ENCODE measurements around the gene RCAN2.
A peak's percentile ranks its signal among the peaks of the same experiment; 100 is the strongest.

RCAN2 gene

DNA sequence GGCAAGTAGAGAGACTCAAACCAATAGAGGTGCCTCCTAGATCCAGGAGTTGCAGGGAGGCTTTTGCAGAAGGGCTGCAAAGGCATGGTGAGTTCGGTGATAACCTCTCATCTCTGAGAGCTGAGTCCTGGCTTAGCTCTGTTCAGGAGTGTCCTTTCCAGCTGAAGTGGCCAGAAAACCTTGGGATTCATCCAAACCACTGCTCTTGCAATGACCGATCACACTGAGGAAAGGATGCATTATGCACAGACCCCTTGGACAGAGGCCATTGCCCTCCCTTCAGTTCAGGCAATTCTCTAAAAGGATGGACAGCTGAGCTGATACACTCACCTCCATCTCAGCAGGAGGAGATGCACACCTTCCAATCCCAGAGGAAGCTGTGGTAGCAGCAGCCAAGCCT is 161.7 kb downstream of the RCAN2 start:
- no peak for DNase-seq

GRCh38 chr6:46327779-46328178 is 163.5 kb downstream of the RCAN2 start:
- DNase-seq, result no peak

DNA sequence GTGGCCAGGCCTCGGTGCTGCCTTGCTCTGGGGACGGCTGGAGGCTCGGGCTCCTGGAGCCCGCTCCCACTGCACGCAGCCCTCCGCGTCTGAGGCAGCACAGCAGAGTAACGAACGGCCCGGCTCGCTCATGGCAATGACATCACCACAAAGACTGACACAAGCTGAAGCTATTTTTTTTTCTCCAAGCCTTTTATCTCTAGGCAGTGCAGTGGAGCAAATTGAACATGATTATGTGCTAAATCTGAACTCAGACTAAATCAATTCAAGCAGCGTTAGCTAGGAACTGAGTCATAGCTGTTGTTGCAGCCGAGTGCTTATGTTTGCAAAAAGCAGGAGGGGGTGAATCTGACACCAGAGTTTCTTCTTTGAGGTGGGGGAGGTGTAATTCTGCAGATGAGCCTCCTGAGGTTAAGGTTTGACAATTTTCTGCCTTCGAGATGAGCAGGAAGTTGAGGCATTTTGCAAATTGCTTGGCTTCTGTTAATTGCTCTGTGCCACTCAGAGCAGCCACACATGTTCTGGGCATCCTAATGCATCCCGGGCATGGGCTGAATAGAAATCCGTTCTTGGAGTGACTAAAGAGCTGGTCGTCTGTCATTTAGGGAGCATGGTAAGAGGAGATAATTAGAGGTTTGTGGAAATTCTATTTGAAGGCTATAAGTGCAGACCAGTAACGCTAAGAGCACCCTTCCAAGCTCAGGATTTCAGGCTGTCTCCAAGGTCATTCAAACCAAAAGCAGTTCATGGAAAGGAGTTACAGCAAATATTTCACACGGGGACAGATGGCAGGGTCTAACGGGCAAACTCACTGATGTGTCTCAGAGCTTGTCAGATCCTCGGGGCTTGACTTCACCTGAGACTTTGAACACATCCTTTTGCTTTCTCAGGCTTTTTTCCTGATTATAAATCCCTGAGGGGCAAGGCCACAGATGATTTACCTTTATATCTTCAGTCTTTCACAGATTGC is 165.4 kb downstream of the RCAN2 start:
- DNase-seq, result peak; percentile 79

DNA sequence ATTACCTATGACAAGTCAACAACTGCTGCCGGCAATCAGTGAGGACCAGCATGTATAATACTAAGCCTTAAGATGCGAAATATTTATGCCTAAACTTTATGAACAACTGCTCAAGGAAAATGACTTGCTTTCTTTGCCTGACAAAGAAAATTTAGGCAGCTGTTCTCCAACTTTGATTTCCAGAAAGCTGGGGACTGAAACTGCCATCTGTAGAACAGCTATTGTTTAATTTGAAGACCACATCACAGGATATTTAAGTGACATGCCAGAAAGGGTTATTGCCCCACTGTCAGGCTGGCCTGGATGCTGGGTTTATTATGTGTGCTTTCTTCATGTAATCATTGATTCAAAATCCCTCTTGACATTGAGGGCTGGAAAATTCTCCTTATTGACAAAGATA is 166.5 kb downstream of the RCAN2 start:
- no peak for DNase-seq

DNA sequence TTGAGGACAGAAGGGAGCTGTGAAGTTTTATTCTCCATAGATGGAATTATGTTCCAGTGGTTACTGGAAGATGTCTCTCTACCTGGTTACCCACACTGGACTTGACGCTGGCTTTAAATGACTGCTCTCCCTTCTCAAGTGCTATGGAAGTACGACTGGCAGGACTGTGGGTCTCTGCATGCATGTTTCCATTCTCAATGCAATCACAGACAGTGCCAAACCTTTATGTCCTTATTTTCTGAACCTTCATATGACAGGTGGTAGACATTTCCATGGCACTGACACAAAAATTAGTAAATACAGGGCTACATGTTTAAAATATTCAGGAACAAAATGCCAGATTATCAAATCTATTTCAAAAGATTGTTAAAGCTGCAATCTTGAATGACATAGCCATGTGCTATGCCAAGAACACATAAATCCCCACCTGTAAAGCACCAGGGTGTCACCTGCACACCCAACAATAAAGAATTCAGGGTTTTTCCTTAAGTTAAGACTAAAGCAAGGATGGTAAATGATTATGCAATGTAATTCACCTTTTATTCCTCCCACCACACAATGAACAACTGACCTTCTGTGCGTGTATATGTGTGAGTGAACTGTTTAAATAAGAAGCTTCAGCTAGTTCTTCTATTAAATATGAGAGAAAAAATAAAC is 167.2 kb downstream of the RCAN2 start:
- DNase-seq, result no peak

DNA sequence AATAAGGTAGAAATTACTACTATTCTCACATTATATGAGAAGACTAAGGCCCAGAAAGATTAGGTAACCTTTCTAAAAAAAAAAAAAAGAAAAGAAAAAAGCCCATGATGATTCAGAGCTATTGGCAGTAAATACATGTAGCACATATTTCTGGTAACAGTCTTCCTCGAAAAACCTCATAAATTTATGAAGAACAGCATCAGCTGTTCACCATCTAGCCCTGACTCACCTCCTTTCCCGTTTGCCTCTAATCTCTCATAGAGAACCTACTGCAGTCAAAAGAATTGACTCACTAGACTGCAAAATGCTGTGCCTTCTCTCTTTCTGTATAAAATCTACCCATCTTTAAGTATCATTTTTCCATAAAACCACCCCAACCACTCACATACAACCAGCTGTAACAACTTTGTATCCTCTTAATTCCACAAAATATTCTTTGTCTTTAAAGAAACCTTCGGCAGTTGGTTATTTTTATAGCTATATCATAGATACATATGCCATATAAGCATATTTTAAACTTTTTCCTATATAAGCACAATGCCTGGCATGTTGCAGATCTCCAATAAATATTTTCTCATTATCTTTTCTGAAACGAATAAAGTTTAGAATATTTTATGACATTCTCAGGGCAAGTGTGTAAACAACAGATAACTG is 167.8 kb downstream of the RCAN2 start:
- peak; percentile 66 for DNase-seq

- no peak for DNase-seq
Measured at GRCh38 chr6:46320505-46320904, 170.7 kb downstream of the RCAN2 start.

DNA sequence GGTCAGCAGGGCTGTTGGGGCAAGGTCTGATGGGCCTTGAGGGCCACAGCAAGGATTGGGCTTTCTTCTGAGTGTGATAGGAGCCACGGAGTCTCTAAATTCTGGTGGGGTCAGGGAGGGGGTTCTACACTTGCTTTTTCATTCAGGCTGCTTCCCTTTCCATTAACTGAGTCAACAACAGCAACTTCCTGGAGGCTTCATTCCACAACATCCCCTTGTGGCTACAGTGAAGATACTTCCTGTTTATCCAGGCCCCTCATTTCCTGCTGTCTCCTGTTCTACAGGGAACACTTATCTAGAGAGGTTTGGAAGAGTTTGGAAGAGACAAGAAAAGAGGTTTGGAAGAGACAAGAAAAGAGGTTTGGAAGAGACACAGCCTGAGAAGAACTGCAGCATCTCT is 175.7 kb downstream of the RCAN2 start:
- no peak for DNase-seq

DNA sequence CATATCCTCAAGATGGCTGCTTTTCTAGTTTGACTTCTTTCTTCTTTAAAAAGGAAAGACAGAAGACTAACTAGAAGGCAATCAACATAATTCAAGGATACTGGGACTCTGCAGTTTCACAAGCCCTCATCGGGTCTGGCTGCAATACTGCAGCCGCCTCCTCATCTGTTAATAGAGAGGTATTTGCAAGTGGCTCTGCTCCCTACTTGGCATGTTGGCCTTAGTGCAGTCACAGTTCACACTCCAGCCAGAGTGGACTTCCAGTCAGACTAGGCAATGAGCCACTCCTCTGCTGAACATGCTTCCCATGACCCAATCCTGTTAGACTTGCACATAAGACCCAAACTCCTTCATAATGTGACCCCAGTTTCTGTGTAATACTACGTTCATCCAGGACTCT is 178.6 kb downstream of the RCAN2 start:
- DNase-seq, result no peak

DNA sequence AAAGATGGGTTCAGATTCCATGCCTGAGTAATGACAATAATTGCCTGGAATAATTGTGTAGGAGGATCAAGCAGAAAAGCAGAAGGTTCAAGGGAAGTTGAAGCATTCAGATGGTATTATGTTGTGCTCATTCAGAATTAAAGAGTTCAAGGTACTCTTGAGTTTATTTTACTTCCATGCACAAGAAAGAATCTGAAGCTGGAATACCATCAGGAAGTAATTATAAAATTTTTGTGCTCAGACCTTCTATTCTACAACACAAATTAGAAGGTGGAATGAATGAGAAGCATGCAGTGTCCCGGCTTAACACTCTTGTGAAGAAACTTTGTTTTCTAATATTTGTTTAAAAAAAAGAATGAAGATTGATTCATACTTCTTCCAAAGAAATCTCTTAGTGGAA is 181.1 kb downstream of the RCAN2 start:
- DNase-seq, result no peak

DNA sequence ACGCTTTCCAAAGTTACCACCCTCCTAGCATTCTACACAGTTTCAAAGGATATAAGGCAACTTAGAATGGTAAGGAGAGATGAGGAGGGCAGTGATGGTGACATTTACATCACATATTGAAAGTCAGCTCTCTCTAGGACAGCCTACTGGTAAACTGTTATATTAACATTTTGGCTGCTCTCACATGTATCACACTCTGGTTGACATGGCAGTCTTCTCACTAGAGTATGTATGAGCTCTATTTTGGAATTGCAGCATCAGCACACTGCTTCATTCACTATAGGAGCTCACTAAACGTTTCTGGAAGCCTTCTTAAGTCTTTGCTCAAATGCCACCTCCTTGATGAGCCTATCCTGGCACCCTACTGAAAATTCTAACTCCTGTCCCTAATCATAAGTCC is 184.8 kb downstream of the RCAN2 start:
- no peak for DNase-seq

- no peak for DNase-seq
Measured at GRCh38 chr6:46305833-46306232, 185.4 kb downstream of the RCAN2 start.

DNA sequence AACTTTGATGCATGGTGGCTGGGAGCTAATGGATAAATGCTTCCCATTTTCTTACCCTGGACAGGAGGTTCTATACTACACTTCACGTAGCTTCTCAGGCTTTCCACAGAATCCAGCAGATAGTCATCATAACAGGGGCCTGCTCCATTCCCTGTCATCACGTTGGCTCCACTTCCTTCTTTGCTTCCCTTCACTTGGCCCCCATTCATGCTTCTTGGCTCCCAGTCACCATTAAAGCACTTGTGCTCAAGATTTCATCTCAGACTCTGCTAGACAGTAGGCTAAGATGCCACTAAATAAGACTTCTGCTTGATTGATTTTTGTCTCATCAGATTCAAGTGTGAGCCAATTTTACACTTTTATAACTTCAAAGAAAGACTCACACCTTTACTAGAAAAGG is 186.0 kb downstream of the RCAN2 start:
- no peak for DNase-seq

DNA sequence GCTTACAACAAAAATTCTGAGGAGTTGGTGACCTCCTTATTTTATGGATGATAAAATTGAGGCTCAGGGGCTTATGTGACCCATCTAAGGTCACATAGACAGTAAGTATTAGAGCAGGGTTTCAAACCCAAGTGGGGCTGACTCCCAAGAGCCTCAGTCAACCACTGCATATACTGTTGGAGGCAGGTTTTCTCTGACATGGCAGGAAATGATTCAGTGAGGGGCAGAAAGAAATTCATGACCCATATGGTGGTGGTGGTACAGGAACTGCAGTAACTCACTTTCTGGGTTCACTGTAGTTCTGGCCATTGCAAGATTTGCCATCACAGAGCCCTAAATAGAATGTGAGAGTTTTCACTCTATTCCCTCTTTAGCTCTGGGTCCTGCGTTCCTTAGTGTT is 188.4 kb downstream of the RCAN2 start:
- no peak for DNase-seq

DNA sequence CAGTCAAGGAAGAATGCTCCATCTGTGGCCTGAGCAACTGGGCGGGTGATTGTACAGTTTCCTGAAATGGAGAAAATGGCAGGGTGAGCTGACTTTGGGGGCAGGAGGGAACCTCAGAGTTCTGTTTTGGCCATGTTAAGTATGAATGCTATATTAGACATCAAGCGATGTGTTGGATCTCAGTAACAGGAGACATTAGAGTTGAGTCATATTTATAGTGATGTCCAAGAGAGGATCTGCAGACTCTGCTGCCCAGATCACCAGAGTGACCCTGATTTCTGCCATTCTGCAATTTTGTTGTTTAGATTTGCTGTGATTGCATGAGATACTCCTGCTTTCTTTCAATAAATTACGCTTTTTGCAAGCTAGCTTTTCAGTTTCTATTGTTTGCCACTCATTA is 189.1 kb downstream of the RCAN2 start:
- DNase-seq, result no peak

DNA sequence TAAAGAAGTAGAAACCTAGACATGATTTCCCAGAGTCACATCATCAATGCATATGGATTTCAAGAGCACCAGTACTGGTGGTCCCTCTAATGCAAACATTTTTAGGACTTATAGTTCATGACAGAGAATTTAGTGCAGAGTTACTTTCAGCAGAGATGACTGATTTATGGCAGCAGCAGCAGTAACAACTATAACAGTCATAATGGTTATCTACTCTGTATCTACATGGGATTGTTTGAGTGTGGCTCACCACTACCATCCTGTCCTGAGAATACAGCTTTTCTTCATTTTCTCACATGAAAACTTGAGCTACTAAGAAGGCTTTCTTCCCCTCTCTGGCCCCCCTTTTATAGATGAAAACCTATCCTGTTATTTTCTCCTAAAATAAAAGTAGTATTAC is 192.0 kb downstream of the RCAN2 start:
- no peak for DNase-seq

GRCh38 chr6:46296586-46296985 is 194.7 kb downstream of the RCAN2 start:
- DNase-seq, result no peak

GRCh38 chr6:46293641-46294316 is 197.5 kb downstream of the RCAN2 start:
- DNase-seq, result no peak

DNA sequence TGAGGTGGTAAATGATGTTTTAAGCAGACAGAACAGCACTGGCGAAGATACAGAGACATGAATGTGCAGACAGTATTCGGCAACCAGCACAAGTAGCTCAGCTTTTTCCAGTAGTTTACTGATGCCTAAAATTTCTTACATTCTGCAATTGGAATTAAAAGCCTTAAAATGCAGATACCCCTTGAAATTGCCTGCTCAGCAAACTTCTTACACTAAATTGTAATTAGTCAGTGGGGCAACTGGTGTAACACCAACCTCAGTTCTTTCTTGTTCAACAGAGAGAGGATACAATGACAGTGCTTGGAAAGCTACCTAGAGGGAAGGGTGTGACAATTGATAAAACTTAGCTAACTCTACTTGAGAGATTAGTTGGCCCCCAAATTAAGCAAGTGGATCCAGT is 199.4 kb downstream of the RCAN2 start:
- DNase-seq, result no peak

DNA sequence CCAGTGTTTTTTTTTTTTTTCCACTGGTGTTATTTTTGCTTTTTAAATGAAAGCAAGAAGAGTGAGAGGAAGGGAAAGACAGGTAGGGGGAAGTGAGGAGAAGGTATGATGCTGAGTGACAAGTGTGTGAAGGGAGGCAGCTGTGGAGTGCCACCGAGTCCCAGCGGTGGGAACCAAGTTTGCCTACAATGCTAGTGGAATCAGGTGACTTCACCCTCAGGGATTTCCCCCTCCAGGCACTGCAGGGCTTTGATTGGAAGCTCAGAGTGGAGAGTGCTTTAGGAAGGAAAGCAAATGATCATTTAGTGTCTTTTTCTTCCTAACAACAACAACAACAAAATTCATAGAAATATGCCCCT is 200.0 kb downstream of the RCAN2 start:
- DNase-seq, result no peak

DNA sequence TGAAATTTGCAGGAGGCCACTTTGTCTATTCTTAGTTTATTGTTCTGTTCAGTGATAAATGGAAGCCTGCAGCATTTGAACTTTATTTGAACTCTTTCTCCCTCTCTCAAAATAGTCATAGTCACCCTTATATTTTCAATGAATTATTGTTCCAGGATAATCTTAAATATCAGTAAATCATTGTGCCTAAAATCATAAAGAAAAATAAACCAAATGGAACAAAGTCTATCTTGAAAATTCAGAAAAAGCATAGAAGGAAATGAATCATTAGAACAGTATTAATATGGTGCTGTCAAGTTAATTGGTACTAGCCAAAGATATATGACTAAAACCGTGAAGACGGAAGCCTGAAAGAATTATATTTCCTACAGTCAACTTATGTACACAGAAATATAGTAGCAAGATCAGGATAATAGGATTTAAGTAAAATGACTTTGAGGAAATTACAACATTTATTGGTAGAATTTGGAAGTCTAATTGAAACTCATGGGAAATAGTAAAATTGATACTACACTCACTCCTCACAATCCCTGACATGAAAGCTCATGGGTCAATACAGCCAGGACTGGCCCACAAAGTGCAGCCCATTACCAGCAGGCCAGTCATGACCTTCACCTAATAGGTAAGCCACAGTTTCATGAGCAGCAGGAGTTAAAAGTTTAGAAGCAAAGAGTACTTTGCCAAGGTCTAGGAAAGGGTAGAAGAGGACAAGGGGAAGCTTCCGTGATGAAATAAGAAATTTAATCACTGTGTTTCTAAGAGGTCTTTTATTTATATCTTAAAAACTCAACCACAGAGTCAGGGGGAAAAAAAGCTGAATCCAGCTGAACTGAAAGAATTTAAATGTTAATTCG is 200.6 kb downstream of the RCAN2 start:
- DNase-seq, result no peak

- no peak for DNase-seq
Measured at GRCh38 chr6:46289898-46290297, 201.4 kb downstream of the RCAN2 start.
